ENCODE measurements around the gene CCDC9B.

GRCh38 chr15:40348474-40348870, 7.7 kb upstream of the CCDC9B start:
- TF ChIP-seq, protein P1, sequence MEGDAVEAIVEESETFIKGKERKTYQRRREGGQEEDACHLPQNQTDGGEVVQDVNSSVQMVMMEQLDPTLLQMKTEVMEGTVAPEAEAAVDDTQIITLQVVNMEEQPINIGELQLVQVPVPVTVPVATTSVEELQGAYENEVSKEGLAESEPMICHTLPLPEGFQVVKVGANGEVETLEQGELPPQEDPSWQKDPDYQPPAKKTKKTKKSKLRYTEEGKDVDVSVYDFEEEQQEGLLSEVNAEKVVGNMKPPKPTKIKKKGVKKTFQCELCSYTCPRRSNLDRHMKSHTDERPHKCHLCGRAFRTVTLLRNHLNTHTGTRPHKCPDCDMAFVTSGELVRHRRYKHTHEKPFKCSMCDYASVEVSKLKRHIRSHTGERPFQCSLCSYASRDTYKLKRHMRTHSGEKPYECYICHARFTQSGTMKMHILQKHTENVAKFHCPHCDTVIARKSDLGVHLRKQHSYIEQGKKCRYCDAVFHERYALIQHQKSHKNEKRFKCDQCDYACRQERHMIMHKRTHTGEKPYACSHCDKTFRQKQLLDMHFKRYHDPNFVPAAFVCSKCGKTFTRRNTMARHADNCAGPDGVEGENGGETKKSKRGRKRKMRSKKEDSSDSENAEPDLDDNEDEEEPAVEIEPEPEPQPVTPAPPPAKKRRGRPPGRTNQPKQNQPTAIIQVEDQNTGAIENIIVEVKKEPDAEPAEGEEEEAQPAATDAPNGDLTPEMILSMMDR (IDR thresholded peaks at IDR 0.05 in 8 of 11, conservative IDR thresholded peaks at IDR 0.05 in 3 of 11): no peak
- TF ChIP-seq POLR2AphosphoS5 (IDR thresholded peaks at IDR 0.05): no peak
- no peak for TF ChIP-seq POLR2A (IDR thresholded peaks at IDR 0.05)

Data from spleen (tissue), 7 donors.